GOT3 (cell line): ENCODE measurements around the gene PTGDS.

ENCODE experiments used
- DNase-seq: peaks from one replicate; lab custom pipeline; 2025; ENCODE audit warnings: mixed read lengths; lab: John Stamatoyannopoulos, UW

Gene PTGDS

GRCh38 chr9:137008312-137008711 is 31.0 kb downstream of the PTGDS start:
- no peak for DNase-seq

- DNase-seq: no peak
Measured at GRCh38 chr9:137009217-137009616, 31.9 kb downstream of the PTGDS start.

- DNase-seq: no peak
Measured at GRCh38 chr9:137009938-137010732, 32.8 kb downstream of the PTGDS start.

- DNase-seq: no peak
Measured at GRCh38 chr9:137011156-137011555, 33.9 kb downstream of the PTGDS start.

GRCh38 chr9:137011907-137012675 is 34.8 kb downstream of the PTGDS start:
- DNase-seq: no peak

- no peak for DNase-seq
Measured at GRCh38 chr9:137012694-137013570, 35.6 kb downstream of the PTGDS start.

- DNase-seq: no peak
Measured at GRCh38 chr9:137013571-137013940, 36.3 kb downstream of the PTGDS start.

- DNase-seq: no peak
Measured at GRCh38 chr9:137014166-137014565, 36.9 kb downstream of the PTGDS start.

GRCh38 chr9:137014776-137015539 is 37.7 kb downstream of the PTGDS start:
- DNase-seq: no peak

GRCh38 chr9:137015540-137015930 is 38.2 kb downstream of the PTGDS start:
- DNase-seq: no peak

GRCh38 chr9:137015976-137016375 is 38.7 kb downstream of the PTGDS start:
- DNase-seq: no peak

GRCh38 chr9:137016436-137016835 is 39.1 kb downstream of the PTGDS start:
- no peak for DNase-seq

- DNase-seq: no peak
Measured at GRCh38 chr9:137017071-137017470, 39.8 kb downstream of the PTGDS start.

GRCh38 chr9:137017791-137018497 is 40.6 kb downstream of the PTGDS start:
- DNase-seq: no peak

- no peak for DNase-seq
Measured at GRCh38 chr9:137018761-137019559, 41.7 kb downstream of the PTGDS start.

- no peak for DNase-seq
Measured at GRCh38 chr9:137019891-137020683, 42.8 kb downstream of the PTGDS start.

GRCh38 chr9:137020771-137021567 is 43.7 kb downstream of the PTGDS start:
- DNase-seq: no peak

- no peak for DNase-seq
Measured at GRCh38 chr9:137021568-137021978, 44.3 kb downstream of the PTGDS start.
